GM19239 (cell line): ENCODE measurements around the gene NUP43.
A peak's percentile ranks its signal among the peaks of the same experiment; 100 is the strongest.
"Not testable (repeated sequence)": the region's sequence is repeated elsewhere in the genome, so short reads cannot be mapped to it uniquely, and the experiment has no call there.

Experiments used
- DNase-seq: peaks from one replicate; pipeline ENCODE4 v3.0.0; 2011; ENCODE audit warnings: low spot score; ENCODE audit not compliant: insufficient read length
- FAIRE-seq: peaks from 2 replicates; lab custom pipeline; 2011; peaks lifted over from hg19 to GRCh38; lab: Jason Lieb, UNC

Gene NUP43

GRCh38 chr6:149746147-149746946, at the start of gene NUP43:
Gene NUP43 (minus strand): TSS chr6:149746529. CDS start chr6:149746495, 34 bp downstream.
- DNase-seq (peak; percentile 66), FAIRE-seq (peak; percentile 97)

GRCh38 chr6:149783551-149783950, 37.2 kb upstream of the NUP43 start:
- FAIRE-seq = no peak
- DNase-seq = no peak

- no peak for FAIRE-seq
- no peak for DNase-seq
Observed at GRCh38 chr6:149782337-149782736, 36.0 kb upstream of the NUP43 start.

GRCh38 chr6:149781715-149782114, 35.4 kb upstream of the NUP43 start:
- no peak for FAIRE-seq

GRCh38 chr6:149779644-149779963, 33.3 kb upstream of the NUP43 start:
- DNase-seq = no peak
- no peak for FAIRE-seq

More at GRCh38 chr6:149781715-149782114, 35.4 kb upstream of the NUP43 start:
- no peak for DNase-seq

GRCh38 chr6:149777624-149778023, 31.3 kb upstream of the NUP43 start:
- no peak for DNase-seq
- no peak for FAIRE-seq

GRCh38 chr6:149771925-149772324, 25.6 kb upstream of the NUP43 start:
- no peak for FAIRE-seq

GRCh38 chr6:149771185-149771584, 24.9 kb upstream of the NUP43 start:
- FAIRE-seq (no peak), DNase-seq (no peak)

More at GRCh38 chr6:149771925-149772324, 25.6 kb upstream of the NUP43 start:
- DNase-seq = no peak

GRCh38 chr6:149769676-149770075, 23.3 kb upstream of the NUP43 start:
- no peak for DNase-seq

GRCh38 chr6:149766156-149766769, 19.9 kb upstream of the NUP43 start:
- DNase-seq = no peak
- no peak for FAIRE-seq

More at GRCh38 chr6:149769676-149770075, 23.3 kb upstream of the NUP43 start:
- FAIRE-seq = no peak

GRCh38 chr6:149763866-149764265, 17.5 kb upstream of the NUP43 start:
- FAIRE-seq = no peak
- DNase-seq = no peak

GRCh38 chr6:149761438-149761837, 15.1 kb upstream of the NUP43 start:
- DNase-seq (no peak), FAIRE-seq (peak; percentile 71)

- no peak for FAIRE-seq
Observed at GRCh38 chr6:149756261-149756636, 9.9 kb upstream of the NUP43 start.

GRCh38 chr6:149755300-149756260, 9.3 kb upstream of the NUP43 start:
- FAIRE-seq (no peak), DNase-seq (peak; percentile 8)

More at GRCh38 chr6:149756261-149756636, 9.9 kb upstream of the NUP43 start:
- DNase-seq = no peak

- FAIRE-seq (no peak), DNase-seq (no peak)
Observed at GRCh38 chr6:149754548-149754947, 8.2 kb upstream of the NUP43 start.

GRCh38 chr6:149753374-149753637, 7.0 kb upstream of the NUP43 start:
- DNase-seq, FAIRE-seq: not testable (repeated sequence)

GRCh38 chr6:149752600-149753373, 6.5 kb upstream of the NUP43 start:
- FAIRE-seq (no peak), DNase-seq (no peak)

GRCh38 chr6:149751920-149752319, 5.6 kb upstream of the NUP43 start:
- not testable (repeated sequence) for FAIRE-seq, DNase-seq

GRCh38 chr6:149751239-149751638, 4.9 kb upstream of the NUP43 start:
- no peak for DNase-seq
- FAIRE-seq = no peak

GRCh38 chr6:149750136-149750609, 3.8 kb upstream of the NUP43 start:
- peak; percentile 8 for DNase-seq
- peak; percentile 31 for FAIRE-seq
